Measurements from ENCODE around the gene STAM2. TPM values are rescaled to one million over a fixed set of nuclear protein-coding genes. Genes with fewer than 3 reads are reported as not detected.
A peak's percentile ranks its signal among the peaks of the same experiment; 100 is the strongest.

The STAM2 gene
- total and polyA plus RNA-seq, 2 donors (not counting 3 experiments of a cell fraction or from before 2014, with no cell fraction given), result 10.1 to 27.5 TPM

- H3K4me3 ChIP-seq (replicated peaks in 1 of 3; ENCODE audit: insufficient read depth in 1 of 3, low read depth in 1 of 3, low read length in 3 of 3), result no peak overlapping the region
- peak; percentile 80 for DNase-seq (ENCODE audit: low read depth, low spot score)
- no TSS peak for BruUV-seq (replicated peaks)
- ChIA-PET POLR2A (no interaction called here), CTCF (no interaction called here)
- intact Hi-C loops (cut with micrococcal nuclease) (no loop called here), dilution Hi-C loops (cut with MboI; ENCODE audit: extremely low pct_ligation_motif_present, low sequenced_read_pairs) (no loop called here)
- no peaks in the 10 kb centered on the region for H4K20me1 ChIP-seq (replicated peaks; ENCODE audit: control insufficient read depth, extremely low read depth, insufficient read depth, low read length)
- H3K4me2 ChIP-seq (ENCODE audit: insufficient read depth, low read length), result peak overlapping the region; percentile 4
- no peaks in the 10 kb centered on the region for H3K9me1 ChIP-seq (replicated peaks; ENCODE audit: control insufficient read depth, extremely low read depth, insufficient read depth, low read length)
- no peaks in the 10 kb centered on the region for H3K9me3 ChIP-seq (replicated peaks; ENCODE audit: control insufficient read depth, insufficient read depth, low read length)
- H3K27ac ChIP-seq (ENCODE audit: insufficient read depth, low read depth, low read length), result no peak overlapping the region
- H3K79me2 ChIP-seq (ENCODE audit: control insufficient read depth, insufficient read depth, low read length), result no peaks in the 10 kb centered on the region
- H3K36me3 ChIP-seq (ENCODE audit: control insufficient read depth in 2 of 2, extremely low read depth in 1 of 2, insufficient read depth in 2 of 2, low read length in 2 of 2), result no peaks in the 10 kb centered on the region
- H3K4me1 ChIP-seq (ENCODE audit: control insufficient read depth, extremely low read depth, insufficient read depth, low read length), result peaks cover 13% of the 10 kb centered on the region
- H3K9ac ChIP-seq (replicated peaks; ENCODE audit: extremely low read depth, insufficient read depth, low read length), result no peak overlapping the region
- H2AFZ ChIP-seq (ENCODE audit: low read depth, low read length), result peak overlapping the region; percentile 79
- no peaks in the 10 kb centered on the region for H3K27me3 ChIP-seq (ENCODE audit: control insufficient read depth in 2 of 2, insufficient read depth in 2 of 2, low read length in 2 of 2)
- FAIRE-seq, result peak; percentile 59
- TF ChIP-seq POLR2AphosphoS5 (IDR thresholded peaks at IDR 0.05; ENCODE audit: insufficient read depth, low read depth, low read length) (no peak), CTCF (IDR thresholded peaks at IDR 0.05; ENCODE audit: extremely low read depth in 1 of 2, insufficient read depth in 1 of 2, low read depth in 1 of 2, low read length in 2 of 2) (no peak), FOS (IDR thresholded peaks at IDR 0.05; ENCODE audit: borderline replicate concordance, insufficient read depth, low read length) (no peak), JUN (IDR thresholded peaks at IDR 0.05; ENCODE audit: borderline replicate concordance, insufficient read depth, insufficient read length, low read depth) (no peak), POLR2A (IDR thresholded peaks at IDR 0.05; ENCODE audit: low read depth, low read length) (no peak), GATA2 (IDR thresholded peaks at IDR 0.05; ENCODE audit: insufficient read depth, insufficient read length, low read depth, low read length) (no peak), MYC (IDR thresholded peaks at IDR 0.05; ENCODE audit: low read depth, low read length) (no peak)
Measured at GRCh38 chr2:152223977-152224376, 48.4 kb upstream of the STAM2 start.

Measured in endothelial cell of umbilical vein (primary cell).